ENCODE measurements around the gene MROH9.

Gene MROH9

GRCh38 chr1:170970256-170970655, 34.9 kb downstream of the MROH9 start:
- DNase-seq (ENCODE audit: low spot score): no peak

GRCh38 chr1:170978371-170978910, 43.1 kb downstream of the MROH9 start:
- no peak for DNase-seq (ENCODE audit: low spot score)

GRCh38 chr1:170985406-170985805, 50.1 kb downstream of the MROH9 start:
- no peak for DNase-seq (ENCODE audit: low spot score)

- no peak for DNase-seq (ENCODE audit: low spot score)
These were observed 51.6 kb downstream of the MROH9 start for GRCh38 chr1:170986901-170987300.

GRCh38 chr1:170987424-170987823, 52.1 kb downstream of the MROH9 start:
- DNase-seq (ENCODE audit: low spot score): no peak

- no peak for DNase-seq (ENCODE audit: low spot score)
These were observed 57.8 kb downstream of the MROH9 start for GRCh38 chr1:170993151-170993550.

GRCh38 chr1:170993717-170994116, 58.4 kb downstream of the MROH9 start:
- no peak for DNase-seq (ENCODE audit: low spot score)

- DNase-seq (ENCODE audit: low spot score): no peak
These were observed 79.5 kb downstream of the MROH9 start for GRCh38 chr1:171014880-171015279.

- DNase-seq (ENCODE audit: low spot score): no peak
These were observed 82.1 kb downstream of the MROH9 start for GRCh38 chr1:171017426-171017825.

- DNase-seq (ENCODE audit: low spot score): no peak
These were observed 84.6 kb downstream of the MROH9 start for GRCh38 chr1:171019971-171020370.

GRCh38 chr1:171032822-171033702, 97.7 kb downstream of the MROH9 start:
- no peak for DNase-seq (ENCODE audit: low spot score)

- no peak for DNase-seq (ENCODE audit: low spot score)
These were observed 102.3 kb downstream of the MROH9 start for GRCh38 chr1:171037626-171038025.

- DNase-seq (ENCODE audit: low spot score): no peak
These were observed 103.0 kb downstream of the MROH9 start for GRCh38 chr1:171038284-171038683.

GRCh38 chr1:171048014-171048413, 112.7 kb downstream of the MROH9 start:
- DNase-seq (ENCODE audit: low spot score): no peak

- no peak for DNase-seq (ENCODE audit: low spot score)
These were observed 117.6 kb downstream of the MROH9 start for GRCh38 chr1:171052977-171053376.

- no peak for DNase-seq (ENCODE audit: low spot score)
These were observed 120.8 kb downstream of the MROH9 start for GRCh38 chr1:171055966-171056643.

GRCh38 chr1:171061425-171062143, 126.2 kb downstream of the MROH9 start:
- no peak for DNase-seq (ENCODE audit: low spot score)

- no peak for DNase-seq (ENCODE audit: low spot score)
These were observed 127.6 kb downstream of the MROH9 start for GRCh38 chr1:171062902-171063301.

GRCh38 chr1:171075041-171075440, 139.7 kb downstream of the MROH9 start:
- no peak for DNase-seq (ENCODE audit: low spot score)

GRCh38 chr1:171081314-171081753, 146.0 kb downstream of the MROH9 start:
- no peak for DNase-seq (ENCODE audit: low spot score)

- no peak for DNase-seq (ENCODE audit: low spot score)
These were observed 146.4 kb downstream of the MROH9 start for GRCh38 chr1:171081763-171082201.

- no peak for DNase-seq (ENCODE audit: low spot score)
These were observed 147.3 kb downstream of the MROH9 start for GRCh38 chr1:171082606-171083005.

Measured in CD4-positive, alpha-beta T cell treated with Interleukin-6 at 100 ng/mL for 8 hours (primary cell).